NCI-H69 (cell line): ENCODE results near the gene HSD3B1.
"Not testable (repeated sequence)": the region's sequence is repeated elsewhere in the genome, so short reads cannot be mapped to it uniquely, and the experiment has no call there.

ENCODE experiments used
- DNase-seq: peaks from one replicate; lab custom pipeline; 2025; lab: John Stamatoyannopoulos, UW

The HSD3B1 gene

GRCh38 chr1:119553302-119554071 lies 46.5 kb downstream of the HSD3B1 start:
- DNase-seq: not testable (repeated sequence)

GRCh38 chr1:119554183-119554582 lies 47.2 kb downstream of the HSD3B1 start:
- DNase-seq: peak; percentile 84

- DNase-seq: no peak
Measured at GRCh38 chr1:119556423-119556822, 49.4 kb downstream of the HSD3B1 start.

GRCh38 chr1:119560402-119560801 lies 53.4 kb downstream of the HSD3B1 start:
- not testable (repeated sequence) for DNase-seq

- no peak for DNase-seq
Measured at GRCh38 chr1:119564548-119564947, 57.5 kb downstream of the HSD3B1 start.
